ENCODE data around the gene SLC35E3. TPM values are rescaled to one million over a fixed set of nuclear protein-coding genes. Genes with fewer than 3 reads are reported as not detected.

Gene SLC35E3
- 3.1 and 5.0 TPM in 2 replicates for polyA plus RNA-seq (2014; cell fraction: cytosol; rRNA removed)
- polyA plus RNA-seq (2014; cell fraction: nucleus; rRNA removed), result 6.8 and 20.8 TPM in 2 replicates

DNA sequence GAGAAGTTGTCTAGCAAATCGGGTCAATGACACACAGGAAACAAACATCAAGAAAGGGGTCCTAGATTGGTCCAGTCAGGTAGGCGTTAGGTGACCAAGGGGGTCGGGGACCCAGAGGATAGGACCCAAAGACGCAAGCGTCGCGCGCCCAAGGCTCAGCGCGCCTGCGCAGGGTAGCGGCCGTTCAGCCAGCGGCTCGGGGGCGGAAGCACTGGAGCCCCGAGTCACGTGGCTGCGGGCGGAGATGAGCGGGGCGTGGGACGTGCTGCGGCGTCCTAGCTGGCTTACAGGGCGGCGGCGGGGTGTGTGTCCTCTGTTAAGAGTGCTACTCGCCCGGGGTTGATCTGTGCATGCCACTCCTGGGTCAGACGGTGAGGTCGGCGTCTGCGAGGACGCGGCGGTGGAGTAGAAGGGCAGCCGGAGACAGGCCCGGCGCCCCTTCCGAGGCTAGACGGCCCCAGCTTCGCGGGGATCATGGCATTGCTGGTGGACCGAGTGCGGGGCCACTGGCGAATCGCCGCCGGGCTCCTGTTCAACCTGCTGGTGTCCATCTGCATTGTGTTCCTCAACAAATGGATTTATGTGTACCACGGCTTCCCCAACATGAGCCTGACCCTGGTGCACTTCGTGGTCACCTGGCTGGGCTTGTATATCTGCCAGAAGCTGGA is at the start of gene SLC35E3:
Gene SLC35E3, plus strand, starts transcription at position 273 of the 668 bp plus-strand sequence. Its CDS starts 202 bp downstream, at position 475.
- DNase-seq (ENCODE audit: low spot score), result peak; percentile 94

DNA sequence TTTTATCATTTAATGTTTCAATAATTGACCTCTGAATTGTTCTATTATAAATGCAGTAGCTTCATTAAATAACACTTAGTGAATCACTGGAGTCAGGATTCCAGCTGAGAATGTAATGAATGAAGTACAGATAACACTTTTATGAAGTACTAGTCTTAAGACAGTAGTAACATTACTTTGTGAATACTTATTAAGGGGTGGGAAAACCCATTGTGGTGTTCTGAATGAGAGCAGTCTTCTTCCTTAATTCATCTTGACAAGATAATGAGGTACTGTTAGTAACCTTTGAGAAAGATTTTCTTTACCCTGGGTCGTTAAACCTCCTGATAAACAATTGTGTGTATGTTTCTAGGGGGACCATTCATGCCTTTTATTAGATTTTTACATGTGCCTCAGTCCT is 46.5 kb upstream of the SLC35E3 start:
- no peak for DNase-seq (ENCODE audit: low spot score)

DNA sequence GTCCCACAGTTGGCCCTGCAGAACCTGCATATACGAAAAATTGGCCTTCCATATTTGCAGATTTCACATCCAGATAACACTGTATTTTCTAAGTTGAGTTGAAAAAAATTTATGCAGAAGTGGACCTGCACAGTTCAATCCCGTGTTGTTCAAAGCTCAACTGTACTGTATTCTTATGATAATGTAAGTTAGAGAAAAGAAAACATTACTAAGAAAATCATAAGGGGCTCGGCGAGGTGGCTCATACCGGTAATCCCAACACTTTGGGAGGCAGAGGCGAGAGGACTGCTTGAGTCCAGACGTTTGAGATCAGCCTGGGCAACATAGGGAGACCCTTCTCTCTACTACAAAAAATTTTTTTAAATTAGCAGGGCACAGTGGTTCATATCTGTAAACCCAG is 18.2 kb upstream of the SLC35E3 start:
- DNase-seq (ENCODE audit: low spot score), result no peak

DNA sequence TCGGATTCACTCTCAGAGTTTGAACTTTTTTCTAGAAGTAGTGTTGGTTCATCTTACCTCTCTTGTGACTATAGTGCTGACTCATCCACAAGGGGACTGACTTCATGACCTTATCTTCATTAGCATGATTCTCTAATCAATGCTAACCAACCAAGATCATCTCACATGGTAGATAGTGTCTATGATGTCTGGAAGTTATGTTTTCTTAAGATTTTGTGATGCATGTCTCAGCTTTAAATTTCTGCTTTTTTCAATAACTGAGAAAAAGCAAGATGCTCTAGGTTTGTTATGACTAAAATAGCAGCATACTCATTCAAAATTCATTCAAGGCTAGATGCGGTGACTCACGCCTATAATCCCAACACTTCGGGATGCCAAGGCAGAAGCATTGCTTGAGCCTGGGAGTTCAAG is 12.3 kb upstream of the SLC35E3 start:
- no peak for DNase-seq (ENCODE audit: low spot score)

DNA sequence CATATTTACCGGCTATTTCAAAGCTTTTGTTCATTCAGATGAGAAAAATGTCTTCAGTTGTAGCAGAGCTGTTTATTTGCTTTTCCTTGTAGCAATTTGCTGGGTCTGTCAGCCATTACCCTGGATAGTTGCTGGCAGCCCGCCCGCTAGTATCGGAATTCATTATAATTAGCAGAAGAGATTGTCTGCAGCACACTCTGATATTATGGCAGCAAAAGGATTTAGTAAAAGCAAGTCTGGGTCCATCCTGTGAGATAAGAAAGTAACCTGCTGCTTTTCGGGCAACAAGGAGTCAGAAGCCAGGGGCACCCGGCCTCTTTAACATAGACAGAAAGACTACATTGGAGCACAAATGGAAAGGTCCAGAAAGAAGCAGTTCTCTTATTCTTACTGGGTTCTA is 6.1 kb upstream of the SLC35E3 start:
- DNase-seq (ENCODE audit: low spot score), result peak; percentile 56

DNA sequence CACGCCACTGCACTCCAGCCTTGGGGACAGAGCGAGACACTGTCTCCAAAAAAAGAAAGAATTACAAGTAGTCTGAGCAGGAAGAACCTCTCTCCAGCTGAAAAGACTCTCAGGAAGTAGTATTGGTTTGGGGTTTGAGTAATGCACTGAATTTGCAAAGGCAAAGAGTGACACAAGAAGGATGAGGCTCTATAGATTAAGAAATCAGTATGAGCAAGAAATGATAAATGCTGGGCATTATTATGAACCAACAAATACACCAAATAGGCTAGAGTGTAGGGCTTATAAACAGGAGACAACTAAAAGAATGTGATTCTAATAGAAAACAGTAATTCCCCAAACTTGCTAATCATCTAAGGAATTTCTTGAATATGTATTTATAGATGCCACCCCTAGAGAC is 2.6 kb upstream of the SLC35E3 start:
- DNase-seq (ENCODE audit: low spot score), result no peak

DNA sequence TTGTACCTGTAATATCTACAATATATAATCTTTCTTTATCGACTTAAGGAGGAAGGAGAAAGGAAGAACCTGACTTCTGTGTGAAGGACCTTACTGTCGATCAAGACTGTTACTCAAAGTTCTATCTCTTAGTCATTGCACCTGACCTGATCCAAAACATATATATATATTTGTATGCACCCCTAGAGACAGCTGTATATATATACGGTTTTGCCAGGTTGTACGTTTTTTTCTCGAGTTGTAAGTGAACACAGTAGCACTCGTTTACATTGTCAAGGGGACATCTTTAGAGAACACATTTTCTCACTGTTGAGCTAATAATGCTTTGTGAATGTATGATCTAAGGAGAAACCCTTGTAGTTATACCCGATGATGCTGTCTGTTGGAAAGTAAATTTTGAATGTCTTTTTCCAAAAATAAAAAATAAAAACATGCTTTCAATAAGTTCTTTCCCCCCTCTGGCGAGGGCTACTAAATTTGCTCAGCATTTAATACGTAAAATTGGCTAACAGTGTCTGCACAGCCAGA is 536 bp upstream of the SLC35E3 start:
- DNase-seq (ENCODE audit: low spot score), result no peak

DNA sequence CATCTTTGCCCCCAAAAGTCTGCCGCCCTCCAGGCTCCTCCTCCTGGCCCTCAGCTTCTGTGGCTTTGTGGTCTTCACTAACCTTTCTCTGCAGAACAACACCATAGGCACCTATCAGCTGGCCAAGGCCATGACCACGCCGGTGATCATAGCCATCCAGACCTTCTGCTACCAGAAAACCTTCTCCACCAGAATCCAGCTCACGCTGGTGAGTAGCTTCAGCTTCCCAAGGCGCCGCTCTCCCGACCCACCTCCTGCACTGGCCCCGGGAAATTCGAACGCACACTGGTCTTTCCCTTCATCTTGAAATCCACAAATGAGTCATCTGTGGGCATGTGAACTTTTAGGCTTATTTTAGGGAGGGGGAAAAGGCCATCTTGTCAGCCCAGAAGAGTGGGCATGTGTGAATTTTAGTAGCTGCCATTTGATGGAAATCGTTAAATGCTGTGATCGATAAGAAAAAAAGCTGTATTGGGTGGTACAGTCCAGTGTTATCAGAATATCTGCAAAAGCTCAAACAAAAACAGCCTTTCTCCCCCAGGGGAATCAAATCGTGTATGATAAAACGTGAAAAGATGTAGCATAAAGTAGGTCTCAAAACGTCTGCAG is 700 bp downstream of the SLC35E3 start:
- peak; percentile 53 for DNase-seq (ENCODE audit: low spot score)

DNA sequence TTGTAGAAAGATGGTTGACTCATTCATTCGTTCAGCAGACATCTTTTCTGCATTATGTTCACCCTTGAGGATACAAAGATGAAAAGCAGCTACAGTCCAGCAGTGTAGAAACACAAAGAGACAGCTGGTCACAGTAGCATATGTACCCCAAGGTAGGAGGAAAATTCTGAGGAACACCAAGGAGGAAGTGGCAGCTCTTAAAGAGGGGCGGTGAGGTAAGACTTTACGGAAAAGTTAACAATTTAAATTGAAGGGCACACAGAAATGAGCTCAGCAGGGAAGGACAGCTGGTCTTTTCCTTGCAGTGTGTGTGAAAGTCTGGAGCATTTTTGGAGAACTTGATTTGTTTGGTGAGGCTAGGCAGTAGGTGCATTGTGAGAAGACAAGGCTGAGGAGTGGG is 3.5 kb downstream of the SLC35E3 start:
- DNase-seq (ENCODE audit: low spot score), result no peak

DNA sequence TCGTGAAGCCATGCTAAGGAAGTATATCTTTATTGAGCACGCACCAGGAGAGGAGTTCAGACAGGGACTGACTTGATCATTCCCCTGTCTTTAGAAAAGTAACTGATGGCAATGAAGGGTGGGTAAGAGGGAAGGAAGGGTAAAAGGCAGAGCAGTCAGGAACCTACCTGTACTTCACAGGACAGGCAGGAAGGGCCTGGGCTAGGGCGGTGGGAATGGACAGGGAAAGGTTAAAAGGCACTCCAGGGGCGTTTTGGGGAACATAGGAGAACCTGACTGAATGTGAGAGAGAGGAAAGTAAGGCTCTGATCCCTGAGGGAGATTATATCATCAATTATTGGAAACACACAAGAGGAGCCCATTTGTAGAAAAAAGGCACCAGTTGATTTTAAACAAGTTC is 3.9 kb downstream of the SLC35E3 start:
- no peak for DNase-seq (ENCODE audit: low spot score)

DNA sequence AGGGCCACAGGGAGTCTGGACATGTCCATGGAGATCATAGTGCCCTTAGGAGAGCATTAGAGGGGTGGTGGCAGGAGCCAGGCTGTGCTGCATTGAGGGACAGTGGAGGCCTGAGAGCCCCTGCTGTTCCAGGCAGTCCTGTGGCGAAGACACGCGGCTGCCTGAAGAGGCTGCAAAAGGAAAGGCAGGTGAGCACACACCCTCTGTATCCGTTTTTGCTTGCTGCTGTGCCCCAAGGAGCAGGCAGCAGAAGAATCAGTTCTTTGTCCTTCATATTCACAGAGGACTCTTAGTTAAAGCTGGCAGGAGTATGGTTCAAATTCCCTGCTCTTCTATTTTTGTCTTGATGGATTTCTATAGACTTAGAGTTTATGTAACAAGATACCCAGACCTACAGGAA is 4.5 kb downstream of the SLC35E3 start:
- no peak for DNase-seq (ENCODE audit: low spot score)

DNA sequence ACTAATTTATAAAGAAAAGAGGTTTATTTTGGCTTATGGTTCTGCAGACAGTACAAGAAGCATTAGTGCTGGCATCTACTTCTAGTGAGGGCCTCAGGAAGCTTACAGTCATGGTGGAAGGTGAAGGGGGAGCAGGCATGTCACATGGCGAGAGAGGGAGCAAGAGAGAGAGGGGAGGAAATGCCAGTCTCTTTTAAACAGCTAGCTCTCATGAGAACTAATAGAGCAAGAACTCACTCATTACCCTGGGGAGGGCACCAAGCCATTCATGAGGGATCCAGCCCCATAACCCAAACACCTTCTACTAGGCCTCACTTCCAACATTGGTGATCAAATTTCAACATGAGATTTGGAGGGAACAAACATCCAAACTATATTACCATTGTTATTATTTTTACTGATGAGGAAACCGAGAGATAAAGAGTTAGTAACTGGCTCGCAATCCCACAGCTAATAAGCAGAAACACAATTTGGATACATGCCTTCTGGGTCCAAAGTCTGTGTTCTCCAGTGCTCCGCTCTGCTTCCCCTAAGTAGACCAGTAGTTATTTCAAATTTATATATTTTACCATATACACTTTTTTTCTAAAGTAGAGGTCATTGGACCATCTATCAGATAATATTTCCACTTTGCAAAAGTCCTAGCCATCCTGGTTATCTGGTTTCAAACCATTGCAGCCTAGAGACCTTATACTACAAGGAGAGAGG is 9.7 kb downstream of the SLC35E3 start:
- DNase-seq (ENCODE audit: low spot score), result no peak

DNA sequence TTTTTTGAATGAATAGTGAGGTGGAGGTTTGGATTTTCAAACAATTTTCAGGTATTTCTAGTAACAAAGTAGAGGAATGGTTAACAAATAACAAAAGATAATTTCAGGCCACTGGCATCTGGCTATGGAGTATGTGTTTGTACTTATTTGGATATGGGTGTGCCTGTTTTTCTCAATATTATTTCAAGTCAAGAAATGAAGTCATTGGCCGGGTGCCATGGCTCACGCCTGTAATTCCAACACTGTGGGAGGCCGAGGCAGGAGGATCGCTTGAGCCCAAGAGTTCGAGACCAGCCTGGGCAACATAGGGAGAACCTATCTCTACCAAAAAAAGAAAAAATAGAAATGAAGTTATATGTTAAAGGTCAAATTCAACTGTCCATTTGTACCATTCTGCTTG is 13.9 kb downstream of the SLC35E3 start:
- DNase-seq (ENCODE audit: low spot score), result no peak

DNA sequence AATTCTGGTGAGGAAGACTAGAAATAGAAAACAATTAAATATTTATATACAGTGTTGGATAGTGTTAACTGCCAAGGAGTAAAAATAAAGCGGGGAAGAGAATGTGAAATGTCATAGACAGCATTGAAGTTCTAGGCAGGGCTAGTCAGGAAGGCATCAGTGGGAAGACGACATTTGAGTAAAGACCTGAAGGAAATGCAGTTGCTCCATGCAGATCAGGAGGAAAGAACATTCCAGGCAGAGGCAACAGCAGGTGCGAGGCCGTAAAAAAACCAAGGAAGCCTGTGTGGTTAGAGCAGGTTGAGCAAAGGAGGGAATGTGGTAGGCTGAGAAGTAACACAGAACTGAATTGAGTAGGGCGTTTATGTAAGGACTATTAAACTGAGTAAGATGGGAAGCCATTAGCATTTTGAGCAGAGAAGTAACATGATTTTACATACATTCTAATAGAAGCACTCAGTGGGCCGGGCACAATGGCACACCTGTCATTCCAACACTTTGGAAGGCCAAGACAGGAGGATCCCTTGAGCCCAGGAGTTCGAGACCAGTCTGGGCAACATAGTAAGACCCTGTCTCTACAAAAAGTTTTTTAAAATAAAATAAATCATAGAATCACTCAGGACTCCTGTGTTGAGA is 14.9 kb downstream of the SLC35E3 start:
- DNase-seq (ENCODE audit: low spot score), result no peak

DNA sequence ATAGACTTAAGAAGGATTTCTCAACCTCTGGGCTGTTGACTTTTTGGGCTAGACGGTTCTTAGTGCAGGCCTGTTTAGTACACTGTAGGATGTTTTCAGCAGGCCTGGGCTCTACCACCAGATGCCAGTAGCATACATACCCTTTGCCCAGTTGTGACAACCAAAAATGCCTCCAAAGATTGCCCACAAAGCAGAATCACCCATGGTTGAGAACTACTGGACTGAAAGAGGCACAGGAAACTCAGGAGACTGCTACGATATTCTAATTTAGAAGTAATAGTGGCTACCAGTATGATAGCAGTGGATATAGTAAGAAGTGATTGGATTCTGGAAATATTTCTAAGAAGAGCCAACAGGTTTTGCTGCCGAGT is 15.5 kb downstream of the SLC35E3 start:
- DNase-seq (ENCODE audit: low spot score), result no peak

DNA sequence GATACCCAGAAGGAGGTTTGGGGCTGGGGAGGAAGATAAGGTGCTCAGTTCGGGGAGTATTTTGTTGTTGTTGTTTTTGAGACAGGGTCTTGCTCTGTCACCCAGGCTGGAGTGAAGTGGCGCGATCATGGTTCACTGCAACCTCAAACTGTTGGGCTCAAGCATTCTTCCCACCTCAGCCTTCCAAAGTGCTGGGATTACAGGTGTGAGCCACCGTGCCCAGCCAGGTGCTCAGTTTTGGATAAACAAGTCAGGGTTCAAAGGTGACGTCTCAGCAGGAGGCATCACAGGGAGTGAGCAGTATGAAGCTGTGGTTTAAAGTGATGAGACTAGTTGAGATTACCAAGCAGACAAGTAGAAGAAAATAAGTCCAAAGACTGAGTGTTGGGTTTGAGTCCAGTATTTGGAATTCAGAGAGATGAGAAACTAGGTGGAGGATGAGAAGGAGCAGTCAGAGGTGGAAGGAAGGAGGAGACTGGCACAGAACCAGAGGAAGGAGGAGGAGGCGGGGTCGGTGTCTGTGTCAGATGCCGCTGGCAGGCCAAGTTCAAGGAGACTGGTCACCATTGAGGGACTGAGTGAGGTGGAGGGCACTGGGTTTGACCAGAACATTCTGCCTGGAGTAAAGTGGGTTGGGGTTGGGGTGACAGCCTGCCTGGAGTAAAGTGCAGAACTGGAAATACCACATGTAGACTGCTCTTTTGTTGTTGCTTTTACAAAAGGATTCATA is 16.1 kb downstream of the SLC35E3 start:
- no peak for DNase-seq (ENCODE audit: low spot score)

DNA sequence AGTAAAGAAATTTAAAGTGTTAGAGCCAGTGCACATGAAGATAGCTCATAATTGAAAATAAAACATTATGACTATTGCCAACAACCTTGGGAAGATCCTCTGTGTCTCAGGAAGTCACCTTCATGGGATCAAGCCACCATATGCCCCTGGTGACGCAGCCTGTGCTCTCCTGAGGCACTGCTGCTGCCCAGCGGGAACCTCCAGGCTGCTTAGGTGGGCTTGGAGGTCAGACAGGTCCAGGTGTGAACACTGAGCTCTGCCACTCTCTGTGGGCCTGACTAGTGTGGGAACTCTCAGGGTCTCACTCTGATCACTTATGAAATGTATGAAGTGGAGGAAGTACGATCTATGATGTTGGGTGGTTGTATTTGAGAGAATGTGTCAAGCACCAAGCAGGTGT is 16.7 kb downstream of the SLC35E3 start:
- no peak for DNase-seq (ENCODE audit: low spot score)

DNA sequence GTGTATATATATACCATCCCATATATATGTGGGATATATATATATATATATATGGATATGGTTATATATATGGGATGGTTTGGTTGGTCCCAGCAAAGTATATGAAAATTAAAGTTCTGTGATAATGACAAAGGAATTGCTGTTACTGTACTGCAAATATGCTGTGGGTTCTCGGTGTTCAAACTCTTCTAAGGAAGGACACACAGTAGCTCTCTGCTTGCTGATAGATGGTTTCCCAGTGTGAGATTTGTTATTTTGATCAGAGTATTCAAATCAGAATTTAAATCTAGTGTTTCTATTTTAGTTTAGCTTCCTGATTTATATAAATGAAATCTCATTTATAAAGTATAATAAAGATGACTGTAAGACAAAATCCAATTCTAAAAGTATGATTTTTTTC is 19.7 kb downstream of the SLC35E3 start:
- no peak for DNase-seq (ENCODE audit: low spot score)

DNA sequence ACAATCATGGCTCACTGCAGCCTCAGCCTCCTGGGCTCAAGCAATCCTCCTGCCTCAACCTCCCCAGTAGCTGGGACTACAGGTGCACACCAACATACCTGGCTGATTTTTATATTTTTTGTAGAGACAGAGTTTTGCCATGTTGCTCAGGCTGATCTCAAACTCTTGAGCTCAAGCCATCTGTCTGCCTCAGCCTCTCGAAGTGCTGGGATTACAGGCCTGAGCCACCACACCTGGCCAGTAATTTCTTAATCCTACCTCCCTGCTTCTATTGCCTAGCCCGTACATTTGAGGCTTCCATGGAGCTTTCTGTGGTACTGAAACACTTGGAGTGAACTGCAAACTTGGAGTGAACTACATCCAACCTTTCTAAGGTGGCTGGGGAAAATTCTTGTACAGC is 20.7 kb downstream of the SLC35E3 start:
- no peak for DNase-seq (ENCODE audit: low spot score)

DNA sequence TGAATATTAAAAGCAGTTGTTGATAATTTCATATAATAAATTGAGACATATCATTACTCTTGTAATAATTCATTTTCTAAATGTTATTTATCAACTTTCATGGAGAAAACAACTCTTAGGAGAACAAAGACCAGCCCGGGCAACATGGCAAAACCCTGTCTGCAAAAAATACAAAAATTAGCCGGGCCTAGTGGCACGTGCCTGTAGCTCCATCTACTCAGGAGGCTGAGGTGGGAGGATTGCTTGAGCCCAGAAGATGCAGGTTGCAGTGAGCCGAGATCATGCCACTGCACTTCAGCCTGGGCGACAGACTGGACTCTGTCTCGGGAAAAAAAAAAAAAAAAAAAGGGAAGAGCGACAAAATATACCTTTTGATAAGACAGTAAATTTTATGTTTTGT is 21.2 kb downstream of the SLC35E3 start:
- no peak for DNase-seq (ENCODE audit: low spot score)

DNA sequence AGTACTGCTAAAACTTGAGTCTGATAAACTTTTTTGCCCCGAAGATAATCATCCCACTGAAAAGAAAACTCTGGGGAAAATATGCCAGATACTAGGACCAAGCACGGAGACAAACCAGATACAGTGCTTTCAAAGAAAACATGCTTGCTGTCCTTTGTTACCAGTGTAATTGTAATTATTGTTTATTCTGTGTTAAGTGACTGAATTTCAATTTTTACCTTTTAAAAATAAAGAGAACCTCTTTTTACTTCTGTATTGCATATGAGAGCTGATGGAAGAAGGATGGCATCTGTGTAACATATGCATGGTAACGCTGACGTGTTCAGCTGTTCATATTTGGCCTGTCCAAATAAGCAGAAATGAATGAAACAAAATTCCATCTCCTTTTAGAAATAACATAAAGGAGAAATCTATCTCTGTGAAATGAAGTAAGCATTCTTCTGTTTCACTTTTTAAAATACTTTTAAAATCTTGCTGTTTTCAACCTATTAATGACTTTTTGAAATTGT is 22.5 kb downstream of the SLC35E3 start:
- DNase-seq (ENCODE audit: low spot score), result no peak

Measured in SK-N-DZ (cell line).